Measurements from ENCODE around the gene SAP130. TPM values are rescaled to one million over a fixed set of nuclear protein-coding genes. Genes with fewer than 3 reads are reported as not detected.
A peak's percentile ranks its signal among the peaks of the same experiment; 100 is the strongest.

SAP130 gene
- total RNA-seq, 6 experiments from 2014 or later, result 20.3 to 25.3 (median 22.4) TPM

DNA sequence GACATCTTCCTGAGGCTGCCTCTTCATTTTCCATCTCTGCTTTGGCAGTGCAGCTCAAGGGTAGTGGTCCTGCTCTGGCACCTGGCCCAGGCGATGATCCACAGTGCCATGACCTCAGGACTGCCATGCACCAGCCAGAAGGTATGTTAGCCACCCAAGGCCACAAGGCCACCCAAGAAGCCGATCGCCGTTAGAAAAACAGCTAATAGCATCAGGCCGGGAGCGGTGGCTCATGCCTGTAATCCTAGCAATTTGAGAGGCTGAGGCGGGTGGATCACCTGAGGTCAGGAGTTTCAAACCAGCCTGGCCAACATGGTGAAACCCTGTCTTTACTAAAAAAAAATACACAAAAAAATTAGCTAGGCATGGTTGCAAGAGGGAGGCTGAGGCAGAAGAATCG lies 34.7 kb upstream of the SAP130 start:
- H3K27ac Mint-ChIP-seq, result no peak overlapping the region
- peaks cover 4% of the 10 kb centered on the region for H3K27me3 Mint-ChIP-seq (ENCODE audit: insufficient read depth)

DNA sequence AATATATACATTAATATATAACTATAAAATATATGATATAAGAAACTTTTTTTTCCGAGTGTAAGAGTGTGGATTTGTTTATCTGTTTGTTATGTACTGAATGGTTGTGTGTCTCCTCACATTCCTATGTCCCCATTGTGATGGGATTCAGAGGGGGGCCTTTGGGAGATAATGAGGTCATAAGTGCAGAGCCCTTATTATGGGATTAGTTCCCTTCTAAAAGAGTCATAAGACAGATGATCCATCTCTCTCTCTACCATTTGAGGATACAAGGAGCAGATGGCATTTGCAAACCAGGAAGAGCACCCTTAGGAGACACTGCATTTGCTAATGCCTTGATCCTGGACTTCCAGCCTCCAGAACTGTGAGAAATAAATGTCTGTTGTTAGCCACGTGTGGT lies 30.3 kb upstream of the SAP130 start:
- no peak for DNase-seq
- H3K27me3 Mint-ChIP-seq (ENCODE audit: insufficient read depth), result peaks cover 16% of the 10 kb centered on the region
- TF ChIP-seq, protein P1, sequence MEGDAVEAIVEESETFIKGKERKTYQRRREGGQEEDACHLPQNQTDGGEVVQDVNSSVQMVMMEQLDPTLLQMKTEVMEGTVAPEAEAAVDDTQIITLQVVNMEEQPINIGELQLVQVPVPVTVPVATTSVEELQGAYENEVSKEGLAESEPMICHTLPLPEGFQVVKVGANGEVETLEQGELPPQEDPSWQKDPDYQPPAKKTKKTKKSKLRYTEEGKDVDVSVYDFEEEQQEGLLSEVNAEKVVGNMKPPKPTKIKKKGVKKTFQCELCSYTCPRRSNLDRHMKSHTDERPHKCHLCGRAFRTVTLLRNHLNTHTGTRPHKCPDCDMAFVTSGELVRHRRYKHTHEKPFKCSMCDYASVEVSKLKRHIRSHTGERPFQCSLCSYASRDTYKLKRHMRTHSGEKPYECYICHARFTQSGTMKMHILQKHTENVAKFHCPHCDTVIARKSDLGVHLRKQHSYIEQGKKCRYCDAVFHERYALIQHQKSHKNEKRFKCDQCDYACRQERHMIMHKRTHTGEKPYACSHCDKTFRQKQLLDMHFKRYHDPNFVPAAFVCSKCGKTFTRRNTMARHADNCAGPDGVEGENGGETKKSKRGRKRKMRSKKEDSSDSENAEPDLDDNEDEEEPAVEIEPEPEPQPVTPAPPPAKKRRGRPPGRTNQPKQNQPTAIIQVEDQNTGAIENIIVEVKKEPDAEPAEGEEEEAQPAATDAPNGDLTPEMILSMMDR (IDR thresholded peaks at IDR 0.05), result no peak
- no peak overlapping the region for H3K4me3 Mint-ChIP-seq
- no peaks in the 10 kb centered on the region for H3K4me1 Mint-ChIP-seq (ENCODE audit: low read depth)
- no peaks in the 10 kb centered on the region for H3K9me3 Mint-ChIP-seq
- H3K36me3 Mint-ChIP-seq (ENCODE audit: low read depth), result no peaks in the 10 kb centered on the region
- H3K27ac Mint-ChIP-seq, result no peak overlapping the region

More for the DNA sequence above, 34.7 kb upstream of the SAP130 start:
- Mint-ChIP-seq H3K4me3 (no peak overlapping the region), H3K4me1 (ENCODE audit: low read depth) (no peaks in the 10 kb centered on the region), H3K36me3 (ENCODE audit: low read depth) (no peaks in the 10 kb centered on the region), H3K9me3 (no peaks in the 10 kb centered on the region)
- TF ChIP-seq, protein P1 (IDR thresholded peaks at IDR 0.05), result no peak
- no peak for DNase-seq

DNA sequence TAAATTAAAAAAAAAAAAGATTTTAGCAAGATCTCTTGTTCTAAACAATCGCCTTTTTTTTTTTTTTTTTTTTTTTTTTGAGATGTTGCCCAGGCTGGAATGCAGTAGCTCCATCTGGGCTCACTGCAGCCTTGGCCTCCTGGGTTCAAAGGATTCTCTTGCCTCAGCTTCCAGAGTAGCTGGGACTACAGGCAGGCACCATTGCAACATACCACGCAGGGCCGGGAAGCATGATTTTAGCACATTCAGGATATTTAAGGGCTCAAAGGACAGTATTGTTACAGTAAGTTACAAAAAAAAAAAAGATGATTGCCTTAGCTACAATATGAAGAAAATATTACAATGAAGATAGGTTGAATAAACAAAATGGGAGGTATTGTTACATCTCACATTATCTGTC lies 29.5 kb upstream of the SAP130 start:
- Mint-ChIP-seq H3K36me3 (ENCODE audit: low read depth) (no peaks in the 10 kb centered on the region), H3K27ac (no peak overlapping the region)
- no peak for DNase-seq

DNA sequence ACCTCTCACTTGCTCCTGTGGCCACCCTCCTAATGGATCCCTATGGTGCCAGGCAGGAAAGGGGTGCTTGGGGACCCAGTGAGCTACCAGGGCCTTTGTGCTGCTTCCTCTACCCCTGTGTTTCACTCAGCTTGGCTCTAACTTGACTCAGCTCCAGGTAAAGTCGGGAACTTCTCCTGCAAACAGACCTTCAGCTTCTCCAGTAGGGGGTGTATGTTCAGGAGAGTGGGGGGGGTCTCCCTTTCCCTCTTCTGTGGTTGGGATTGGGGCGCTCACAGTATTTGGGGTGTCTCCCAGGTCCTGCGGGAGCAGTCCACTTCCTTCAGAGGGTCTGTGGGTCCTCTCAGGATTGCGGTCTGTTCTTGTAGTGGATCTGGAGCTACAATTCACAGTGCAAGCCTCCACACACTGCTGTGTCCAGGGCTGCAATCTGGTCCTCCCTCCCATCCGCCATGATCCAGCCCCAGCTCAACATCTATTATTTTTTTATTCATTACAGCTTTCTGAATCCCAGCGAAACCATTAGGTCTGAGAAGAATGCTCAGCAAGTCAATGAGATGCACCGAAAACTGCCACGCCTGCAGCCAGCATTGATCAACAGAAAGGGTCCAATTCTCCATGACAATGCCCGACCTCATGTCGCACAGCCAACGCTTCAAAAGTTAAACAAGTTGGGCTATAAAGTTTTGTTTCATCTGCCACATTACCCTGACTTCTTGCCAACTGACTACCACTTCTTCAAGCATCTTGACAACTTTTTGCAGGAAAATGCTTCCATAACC lies 26.4 kb upstream of the SAP130 start:
- peaks cover 10% of the 10 kb centered on the region; the same call in 1 of the 2 replicates for H3K36me3 Mint-ChIP-seq (ENCODE audit: low read depth)
- H3K27ac Mint-ChIP-seq, result no peak overlapping the region
- TF ChIP-seq, protein P1 (IDR thresholded peaks at IDR 0.05), result 0 out of 2 replicates have a peak, but pooled peaks have one; percentile 14
- peaks cover 40% of the 10 kb centered on the region for H3K27me3 Mint-ChIP-seq (ENCODE audit: insufficient read depth)
- no peak overlapping the region for H3K4me3 Mint-ChIP-seq
- DNase-seq, result no peak
- no peaks in the 10 kb centered on the region for H3K4me1 Mint-ChIP-seq (ENCODE audit: low read depth)
- peaks cover 10% of the 10 kb centered on the region for H3K9me3 Mint-ChIP-seq

More for the DNA sequence above, 29.5 kb upstream of the SAP130 start:
- H3K4me3 Mint-ChIP-seq, result no peak overlapping the region
- no peaks in the 10 kb centered on the region for H3K4me1 Mint-ChIP-seq (ENCODE audit: low read depth)
- TF ChIP-seq, protein P1 (IDR thresholded peaks at IDR 0.05), result no peak
- no peaks in the 10 kb centered on the region for H3K9me3 Mint-ChIP-seq
- H3K27me3 Mint-ChIP-seq (ENCODE audit: insufficient read depth), result peaks cover 21% of the 10 kb centered on the region

DNA sequence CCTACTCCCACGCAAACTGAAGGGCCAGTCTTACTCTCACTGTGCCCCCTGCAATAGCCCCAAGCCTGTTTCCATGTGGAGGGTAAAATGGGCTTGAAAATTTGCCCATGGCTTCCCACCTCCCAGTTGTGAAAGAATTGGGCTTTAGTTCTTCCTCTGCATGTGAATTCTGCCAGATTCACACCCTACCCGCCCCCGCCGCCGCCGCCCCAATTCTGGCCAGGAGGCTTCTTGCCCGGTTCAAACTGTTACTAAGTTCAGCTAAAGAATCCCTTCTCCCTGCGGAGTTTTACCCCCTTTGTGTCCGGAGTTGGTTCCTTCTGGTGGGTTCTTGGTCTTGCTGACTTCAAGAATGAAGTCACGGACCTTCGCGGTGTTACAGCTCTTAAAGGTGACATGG lies 25.5 kb upstream of the SAP130 start:
- TF ChIP-seq, protein P1 (IDR thresholded peaks at IDR 0.05), result no peak
- Mint-ChIP-seq H3K36me3 (ENCODE audit: low read depth) (peaks cover 13% of the 10 kb centered on the region; the same call in 1 of the 2 replicates), H3K9me3 (peaks cover 14% of the 10 kb centered on the region)

More for the DNA sequence above, 25.5 kb upstream of the SAP130 start:
- Mint-ChIP-seq H3K4me1 (ENCODE audit: low read depth) (no peaks in the 10 kb centered on the region), H3K27ac (no peak overlapping the region), H3K27me3 (ENCODE audit: insufficient read depth) (peaks cover 42% of the 10 kb centered on the region), H3K4me3 (no peak overlapping the region)
- no peak for DNase-seq

All from HFFc6 (cell line).